GM23338 (cell line): ENCODE measurements around the gene SRSF4. TPM values are rescaled to one million over a fixed set of nuclear protein-coding genes. Genes with fewer than 3 reads are reported as not detected.

Experiments used
- ATAC-seq: fragments of 200-7000 bp; cut with Tn5 transposase; 3 replicates; pipeline ENCODE4 v1.9.1; 2020
- DNase-seq: peaks from one replicate; pipeline ENCODE4 v3.0.0-alpha.2; 2015; ENCODE audit warnings: low spot score
- H2AFZ ChIP-seq: fragments of 200-600 bp; sonication (generic); 2 replicates; pipeline ENCODE4 v1.8.0; 2016; ENCODE audit warnings: antibody characterized with exemption, mild to moderate bottlenecking, moderate library complexity
- H3F3A ChIP-seq: fragments of 200-600 bp; sonication (generic); replicated peaks from 2 replicates; pipeline ENCODE4 v1.8.0; 2017; ENCODE audit warnings: antibody characterized with exemption, mixed run types, low read depth
- H3K27ac ChIP-seq: fragments of 200-600 bp; sonication (generic); 2 replicates; pipeline ENCODE4 v1.6.1; 2016; ENCODE audit warnings: low read depth
- H3K27me3 ChIP-seq: fragments of 200-600 bp; sonication (generic); 2 replicates; pipeline ENCODE4 v1.8.0; 2016; ENCODE audit warnings: mild to moderate bottlenecking, mixed run types, moderate library complexity; ENCODE audit not compliant: insufficient read depth
- H3K36me3 ChIP-seq: fragments of 200-600 bp; sonication (generic); 2 replicates; pipeline ENCODE4 v1.8.0; 2016; ENCODE audit warnings: mild to moderate bottlenecking; ENCODE audit not compliant: insufficient read depth
- H3K4me1 ChIP-seq: fragments of 200-600 bp; sonication (generic); 2 replicates; pipeline ENCODE4 v1.8.0; 2016; ENCODE audit warnings: mild to moderate bottlenecking, moderate library complexity; ENCODE audit not compliant: insufficient read depth
- H3K4me2 ChIP-seq: fragments of 200-600 bp; sonication (generic); 2 replicates; pipeline ENCODE4 v1.7.1; 2017; ENCODE audit warnings: mixed run types
- H3K4me3 ChIP-seq: fragments of 200-600 bp; sonication (generic); 2 replicates; pipeline ENCODE4 v1.6.1; 2016; ENCODE audit warnings: mixed run types
- H3K79me2 ChIP-seq: fragments of 200-600 bp; sonication (generic); replicated peaks from 2 replicates; pipeline ENCODE4 v1.8.0; 2017; ENCODE audit warnings: mild to moderate bottlenecking; ENCODE audit not compliant: insufficient read depth
- H3K9me2 ChIP-seq: fragments of 200-600 bp; sonication (generic); 2 replicates; pipeline ENCODE4 v1.8.0; 2017; ENCODE audit not compliant: insufficient read depth
- H4K20me1 ChIP-seq: fragments of 200-600 bp; sonication (generic); replicated peaks from 2 replicates; pipeline ENCODE4 v1.8.0; 2017; ENCODE audit warnings: mild to moderate bottlenecking; ENCODE audit not compliant: insufficient read depth
- H3K27ac Mint-ChIP-seq: 2 replicates; pipeline ENCODE4 v1.8.0; 2020; ENCODE audit warnings: inconsistent platforms, mild to moderate bottlenecking, moderate library complexity, mixed read lengths
- H3K27me3 Mint-ChIP-seq: 3 replicates; pipeline ENCODE4 v1.8.0; 2022; ENCODE audit warnings: low read depth, mild to moderate bottlenecking, moderate library complexity, mixed read lengths, inconsistent platforms; ENCODE audit not compliant: insufficient read depth, poor library complexity
- H3K36me3 Mint-ChIP-seq: 3 replicates; pipeline ENCODE4 v1.8.0; 2021; ENCODE audit warnings: low read depth, mild to moderate bottlenecking, inconsistent platforms, moderate library complexity, mixed read lengths
- H3K4me1 Mint-ChIP-seq: 3 replicates; pipeline ENCODE4 v1.8.0; 2020; ENCODE audit warnings: mild to moderate bottlenecking, inconsistent platforms, mixed read lengths
- H3K4me3 Mint-ChIP-seq: 3 replicates; pipeline ENCODE4 v1.8.0; 2021; ENCODE audit warnings: moderate library complexity, mild to moderate bottlenecking, inconsistent platforms, mixed read lengths
- H3K9me3 Mint-ChIP-seq: 3 replicates; pipeline ENCODE4 v1.8.0; 2020; ENCODE audit warnings: moderate library complexity, mild to moderate bottlenecking, inconsistent platforms, mixed read lengths
- CREB1 ChIP-seq: fragments of 250-450 bp; sonication (Bioruptor Pico); IDR thresholded peaks from 2 replicates; pipeline ENCODE4 v1.5.0; 2020; ENCODE audit warnings: low read depth, mild to moderate bottlenecking, moderate library complexity
- CTCF ChIP-seq, 2 experiments: fragments of 200-600 bp in 1 of 2; sonication (generic) in 1 of 2; conservative IDR thresholded peaks; 2 replicates each; pipeline versions ENCODE4 v1.5.1 to v1.6.1; 2016 to 2017; ENCODE audit warnings: antibody characterized with exemption in 2 of 2, low read depth in 2 of 2, mild to moderate bottlenecking in 2 of 2, moderate library complexity in 1 of 2
- ETS1 ChIP-seq: IDR thresholded peaks from 2 replicates; pipeline ENCODE4 v1.6.1; 2016; ENCODE audit warnings: antibody characterized with exemption
- EZH2 ChIP-seq: fragments of 200-600 bp; sonication (generic); IDR thresholded peaks from one replicate; pipeline ENCODE4 v1.8.0; 2017; ENCODE audit warnings: antibody characterized with exemption, mild to moderate bottlenecking, low read depth; ENCODE audit not compliant: unreplicated experiment
- EZH2phosphoT487 ChIP-seq: fragments of 200-600 bp; sonication (generic); IDR thresholded peaks from one replicate; pipeline ENCODE4 v1.8.1; 2018; ENCODE audit warnings: antibody characterized with exemption; ENCODE audit not compliant: unreplicated experiment
- JUNB ChIP-seq: IDR thresholded peaks from one replicate; pipeline ENCODE4 v1.6.1; 2016; ENCODE audit warnings: antibody characterized with exemption; ENCODE audit not compliant: unreplicated experiment
- NANOG ChIP-seq: IDR thresholded peaks from 2 replicates; pipeline ENCODE4 v1.6.1; 2016; ENCODE audit warnings: antibody characterized with exemption, borderline replicate concordance
- POLR2AphosphoS5 ChIP-seq: IDR thresholded peaks from 2 replicates; pipeline ENCODE4 v1.6.1; 2016; ENCODE audit warnings: antibody characterized with exemption, low read depth
- STAT1 ChIP-seq: IDR thresholded peaks from one replicate; pipeline ENCODE4 v1.6.1; 2016; ENCODE audit warnings: antibody characterized with exemption; ENCODE audit not compliant: unreplicated experiment
- ZNF114 ChIP-seq: fragments of 250-450 bp; sonication (Bioruptor Pico); IDR thresholded peaks from 2 replicates; pipeline ENCODE4 v1.5.0; 2020; ENCODE audit warnings: mild to moderate bottlenecking, moderate library complexity
- ZNF331 ChIP-seq: fragments of 250-450 bp; sonication (Bioruptor Pico); IDR thresholded peaks from 2 replicates; pipeline ENCODE4 v1.5.0; 2020; ENCODE audit warnings: low read depth, mild to moderate bottlenecking, moderate library complexity
- polyA plus RNA-seq: library from polyadenylated mRNA; unstranded; fragments of >200 nt; fragmentation: Nextera tagmentation; extraction: Ambion mirVana; gene quantifications from 2 replicates; pipeline ENCODE4 v1.2.1, GENCODE V29; 2016
- total RNA-seq: library from RNA; depleted of rRNA; stranded (reverse); fragments of >200 nt; shearing (Covaris generic); gene quantifications from 2 replicates; pipeline ENCODE4 v1.2.3, GENCODE V29; 2014

Gene SRSF4
- total and polyA plus RNA-seq, 2 experiments from 2014 or later, result 58.4 to 98.3 TPM

GRCh38 chr1:29142714-29143113, 39.0 kb downstream of the SRSF4 start:
- Mint-ChIP-seq H3K27me3 (peaks cover 10% of the 10 kb centered on the region), H3K9me3 (peaks cover 4% of the 10 kb centered on the region; the same call in 1 of the 3 replicates), H3K36me3 (peaks cover 47% of the 10 kb centered on the region), H3K27ac (no peak overlapping the region), H3K4me1 (no peaks in the 10 kb centered on the region; the same call in 2 of the 3 replicates), H3K4me3 (no peak overlapping the region)
- no peak for DNase-seq
- no peaks in the 10 kb centered on the region for H3K27me3 ChIP-seq
- no peak for TF ChIP-seq CREB1
- TF ChIP-seq ETS1, result no peak
- no peak for TF ChIP-seq EZH2
- no peak for ATAC-seq
- peaks cover 10% of the 10 kb centered on the region; the same call in 1 of the 2 replicates for H4K20me1 ChIP-seq
- H3K4me2 ChIP-seq, result no peak overlapping the region
- H3K36me3 ChIP-seq, result peaks cover 11% of the 10 kb centered on the region
- H2AFZ ChIP-seq, result no peak overlapping the region
- no peaks in the 10 kb centered on the region for H3K4me1 ChIP-seq
- H3K9me2 ChIP-seq, result no peaks in the 10 kb centered on the region
- H3K79me2 ChIP-seq, result no peaks in the 10 kb centered on the region
- no peak overlapping the region for H3K4me3 ChIP-seq
- H3K27ac ChIP-seq, result peak overlapping the region; percentile 27; the same call in 1 of the 2 replicates
- 0 out of 2 replicates have a peak, but pooled peaks cover 3% of the 10 kb centered on the region for H3F3A ChIP-seq

- peaks cover 8% of the 10 kb centered on the region; the same call in 2 of the 3 replicates for H3K4me1 Mint-ChIP-seq
- no peaks in the 10 kb centered on the region; the same call in 1 of the 3 replicates for H3K36me3 Mint-ChIP-seq
- H3K27ac ChIP-seq, result no peak overlapping the region
- H3K4me1 ChIP-seq, result peaks cover 19% of the 10 kb centered on the region
- peaks cover 10% of the 10 kb centered on the region; the same call in 2 of the 3 replicates for H3K9me3 Mint-ChIP-seq
- no peak overlapping the region for H3K4me3 Mint-ChIP-seq
- no peaks in the 10 kb centered on the region for H3K9me2 ChIP-seq
- H3K4me3 ChIP-seq, result no peak overlapping the region
- H3K36me3 ChIP-seq, result no peaks in the 10 kb centered on the region
- peaks cover 19% of the 10 kb centered on the region for H3K27me3 Mint-ChIP-seq
- no peaks in the 10 kb centered on the region for H3K79me2 ChIP-seq
- ATAC-seq (peak; percentile 65), DNase-seq (peak; percentile 57)
- H2AFZ ChIP-seq, result no peak overlapping the region
- H4K20me1 ChIP-seq, result no peaks in the 10 kb centered on the region
- no peaks in the 10 kb centered on the region for H3K27me3 ChIP-seq
- H3K4me2 ChIP-seq, result peak overlapping the region; percentile 69; the same call in 1 of the 2 replicates
- H3F3A ChIP-seq, result 0 out of 2 replicates have a peak, but pooled peaks cover 5% of the 10 kb centered on the region
- H3K27ac Mint-ChIP-seq, result no peak overlapping the region
- TF ChIP-seq JUNB (no peak), ZNF331 (CRISPR knock-in tag) (no peak), STAT1 (no peak), EZH2phosphoT487 (no peak), ZNF114 (CRISPR knock-in tag) (no peak), NANOG (no peak), POLR2AphosphoS5 (no peak), ETS1 (no peak), CTCF (conservative IDR thresholded peaks at IDR 0.05; ENCODE audit: low read depth in 2 of 2) (no peak), EZH2 (no peak)
Observed at GRCh38 chr1:29136391-29136915, 45.2 kb downstream of the SRSF4 start.
